Esophagus squamous epithelium (tissue), 5 donors: ENCODE data around the gene ATP11B. TPM values are rescaled to one million over a fixed set of nuclear protein-coding genes. Genes with fewer than 3 reads are reported as not detected.

Experiments used
- DNase-seq: peaks from one replicate; lab custom pipeline; 2025; lab: John Stamatoyannopoulos, UW
- H3K27ac ChIP-seq, 4 donors: fragments of 200-600 bp; sonication (generic); one replicate each; pipeline ENCODE4 v1.5.1; 2016 to 2019; ENCODE audit warnings: mild to moderate bottlenecking in 1 of 4
- H3K27me3 ChIP-seq, 4 donors: fragments of 200-600 bp; sonication (generic); 1 replicate in 3 of 4; 2 replicates in 1 of 4; pipeline versions ENCODE4 v1.5.1 to v1.6.0; 2017 to 2021; ENCODE audit warnings: antibody characterized with exemption in 1 of 4
- H3K36me3 ChIP-seq, 3 donors: fragments of 200-600 bp; sonication (generic); one replicate each; pipeline ENCODE4 v1.5.1; 2016 to 2019
- H3K4me1 ChIP-seq, 3 donors: fragments of 200-600 bp; sonication (generic); one replicate each; pipeline ENCODE4 v1.5.1; 2017 to 2019
- H3K4me3 ChIP-seq, 4 donors: fragments of 200-600 bp; sonication (generic); 1 replicate in 3 of 4; 2 replicates in 1 of 4; pipeline ENCODE4 v1.5.1; 2016 to 2019; ENCODE audit warnings: mild to moderate bottlenecking in 2 of 4, moderate library complexity in 1 of 4
- H3K9me3 ChIP-seq, 3 donors: fragments of 200-600 bp; sonication (generic); one replicate each; pipeline ENCODE4 v1.5.1; 2016 to 2019
- POLR2A ChIP-seq, 4 donors: fragments of 450-650 bp; IDR thresholded peaks; one replicate each; pipeline ENCODE4 v1.6.1; 2017; ENCODE audit warnings: antibody characterized with exemption in 4 of 4, mild to moderate bottlenecking in 4 of 4, moderate library complexity in 3 of 4
- WGBS, 2 donors: methylation state at CpG; one replicate each; pipeline ENCODE4 v1.1.5; 2018; 5-methylcytosine and 5-hydroxymethylcytosine counted together
- intact Hi-C: fragments of 100-400 bp; cut with DNase I; formaldehyde crosslinking; loops from one replicate; pipeline ENCODE4 v1.15.0; 2022
- total RNA-seq, 4 donors: library from RNA; depleted of rRNA; stranded (reverse); fragments of >200 nt; gene quantifications; one replicate each; pipeline ENCODE4 v1.1.0, GENCODE V29; 2016
- TF ChIP-seq, protein P1 (sequence below), 6 experiments: fragments of 450-650 bp in 4 of 6; fragments of 200-600 bp in 2 of 6; sonication (generic) in 2 of 6; IDR thresholded peaks; one replicate each; pipeline ENCODE4 v1.5.1; 2016 to 2019; ENCODE audit warnings: antibody characterized with exemption in 6 of 6, mild to moderate bottlenecking in 4 of 6, moderate library complexity in 4 of 6
- donor health status: DM: yes; HTN: yes; CAD: no.

ATP11B gene
- total RNA-seq, 4 donors from 2014 or later, result 73.3 to 202 (median 132) TPM

DNA sequence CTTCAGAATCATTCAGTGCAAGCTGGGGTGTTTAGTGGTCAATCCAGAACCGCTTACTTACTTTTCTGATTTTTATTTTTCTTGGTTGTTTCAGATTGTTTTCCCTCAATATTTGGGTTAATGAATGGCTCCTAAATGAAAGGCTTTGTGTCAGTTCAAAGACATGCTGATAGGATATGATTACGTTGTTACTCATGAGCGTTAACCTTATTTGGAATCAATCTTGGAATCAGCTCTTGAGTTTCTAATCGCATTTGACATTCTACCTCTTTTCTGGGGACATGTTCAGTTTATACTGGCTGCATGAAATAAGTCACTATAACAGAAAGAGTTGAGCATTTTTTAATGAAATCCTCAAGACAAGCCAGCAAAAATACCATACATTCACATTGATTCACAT, 50.2 kb downstream of the ATP11B start:
- 76 to 82% methylated on average over 4 of the region's 4 CpGs for WGBS, 2 donors
- H3K27me3 ChIP-seq, result no peaks in the 10 kb centered on the region
- peaks cover 0 to 95% (median 4%) of the 10 kb centered on the region in 3 donors for H3K36me3 ChIP-seq
- no peaks in the 10 kb centered on the region for H3K4me1 ChIP-seq
- intact Hi-C loops, result no loop called here
- H3K27ac ChIP-seq, result no peak overlapping the region
- no peaks in the 10 kb centered on the region for H3K9me3 ChIP-seq
- TF ChIP-seq, protein P1, sequence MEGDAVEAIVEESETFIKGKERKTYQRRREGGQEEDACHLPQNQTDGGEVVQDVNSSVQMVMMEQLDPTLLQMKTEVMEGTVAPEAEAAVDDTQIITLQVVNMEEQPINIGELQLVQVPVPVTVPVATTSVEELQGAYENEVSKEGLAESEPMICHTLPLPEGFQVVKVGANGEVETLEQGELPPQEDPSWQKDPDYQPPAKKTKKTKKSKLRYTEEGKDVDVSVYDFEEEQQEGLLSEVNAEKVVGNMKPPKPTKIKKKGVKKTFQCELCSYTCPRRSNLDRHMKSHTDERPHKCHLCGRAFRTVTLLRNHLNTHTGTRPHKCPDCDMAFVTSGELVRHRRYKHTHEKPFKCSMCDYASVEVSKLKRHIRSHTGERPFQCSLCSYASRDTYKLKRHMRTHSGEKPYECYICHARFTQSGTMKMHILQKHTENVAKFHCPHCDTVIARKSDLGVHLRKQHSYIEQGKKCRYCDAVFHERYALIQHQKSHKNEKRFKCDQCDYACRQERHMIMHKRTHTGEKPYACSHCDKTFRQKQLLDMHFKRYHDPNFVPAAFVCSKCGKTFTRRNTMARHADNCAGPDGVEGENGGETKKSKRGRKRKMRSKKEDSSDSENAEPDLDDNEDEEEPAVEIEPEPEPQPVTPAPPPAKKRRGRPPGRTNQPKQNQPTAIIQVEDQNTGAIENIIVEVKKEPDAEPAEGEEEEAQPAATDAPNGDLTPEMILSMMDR (IDR thresholded peaks at IDR 0.05), result no peak
- TF ChIP-seq POLR2A (IDR thresholded peaks at IDR 0.05), result no peak
- H3K4me3 ChIP-seq, result no peak overlapping the region
- DNase-seq, result no peak

GRCh38 chr3:182848906-182849305, 55.6 kb downstream of the ATP11B start:
- Histone ChIP-seq H3K4me3 (no peak overlapping the region), H3K9me3 (no peaks in the 10 kb centered on the region), H3K36me3 (peaks cover 4 to 95% (median 12%) of the 10 kb centered on the region in 3 donors), H3K4me1 (no peaks in the 10 kb centered on the region), H3K27me3 (no peaks in the 10 kb centered on the region), H3K27ac (no peak overlapping the region)
- DNase-seq, result no peak
- TF ChIP-seq, protein P1 (IDR thresholded peaks at IDR 0.05), result no peak
- no peak for TF ChIP-seq POLR2A (IDR thresholded peaks at IDR 0.05)
- intact Hi-C loops, result no loop called here

GRCh38 chr3:182855076-182855475, 61.8 kb downstream of the ATP11B start:
- Histone ChIP-seq H3K27me3 (no peaks in the 10 kb centered on the region), H3K9me3 (no peaks in the 10 kb centered on the region), H3K4me3 (no peak overlapping the region), H3K4me1 (no peaks in the 10 kb centered on the region), H3K27ac (no peak overlapping the region), H3K36me3 (peaks cover 0 to 96% (median 6%) of the 10 kb centered on the region in 3 donors)
- no peak for DNase-seq
- no peak for TF ChIP-seq POLR2A (IDR thresholded peaks at IDR 0.05)
- TF ChIP-seq, protein P1 (IDR thresholded peaks at IDR 0.05), result no peak
- intact Hi-C loops, result no loop called here

DNA sequence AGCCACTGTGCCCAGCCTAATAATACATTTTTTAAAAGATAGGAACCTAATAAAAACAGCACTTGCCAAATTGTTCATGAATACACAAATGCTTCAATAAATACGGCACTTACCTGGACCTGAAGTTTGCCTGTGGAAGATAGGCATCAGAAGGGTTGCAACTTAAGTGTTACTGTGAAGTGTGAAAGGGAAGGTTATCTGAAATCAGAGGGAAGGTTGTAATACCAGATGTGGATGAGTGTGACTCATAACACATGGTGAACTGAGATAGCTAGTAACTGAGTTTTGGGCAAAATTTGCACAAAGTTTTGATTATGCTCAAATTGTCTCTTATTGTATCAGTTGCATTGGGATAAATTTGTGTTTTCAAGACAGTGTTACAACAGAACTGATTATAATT, 68.0 kb downstream of the ATP11B start:
- Histone ChIP-seq H3K27ac (no peak overlapping the region), H3K27me3 (no peaks in the 10 kb centered on the region), H3K4me3 (no peak overlapping the region), H3K4me1 (no peaks in the 10 kb centered on the region), H3K9me3 (no peaks in the 10 kb centered on the region), H3K36me3 (peaks cover 0 to 94% (median 3%) of the 10 kb centered on the region in 3 donors)
- intact Hi-C loops, result no loop called here
- DNase-seq, result no peak
- 93 to 94% methylated on average over 1 of the region's 1 CpG for WGBS, 2 donors
- TF ChIP-seq, protein P1 (IDR thresholded peaks at IDR 0.05), result no peak
- no peak for TF ChIP-seq POLR2A (IDR thresholded peaks at IDR 0.05)

DNA sequence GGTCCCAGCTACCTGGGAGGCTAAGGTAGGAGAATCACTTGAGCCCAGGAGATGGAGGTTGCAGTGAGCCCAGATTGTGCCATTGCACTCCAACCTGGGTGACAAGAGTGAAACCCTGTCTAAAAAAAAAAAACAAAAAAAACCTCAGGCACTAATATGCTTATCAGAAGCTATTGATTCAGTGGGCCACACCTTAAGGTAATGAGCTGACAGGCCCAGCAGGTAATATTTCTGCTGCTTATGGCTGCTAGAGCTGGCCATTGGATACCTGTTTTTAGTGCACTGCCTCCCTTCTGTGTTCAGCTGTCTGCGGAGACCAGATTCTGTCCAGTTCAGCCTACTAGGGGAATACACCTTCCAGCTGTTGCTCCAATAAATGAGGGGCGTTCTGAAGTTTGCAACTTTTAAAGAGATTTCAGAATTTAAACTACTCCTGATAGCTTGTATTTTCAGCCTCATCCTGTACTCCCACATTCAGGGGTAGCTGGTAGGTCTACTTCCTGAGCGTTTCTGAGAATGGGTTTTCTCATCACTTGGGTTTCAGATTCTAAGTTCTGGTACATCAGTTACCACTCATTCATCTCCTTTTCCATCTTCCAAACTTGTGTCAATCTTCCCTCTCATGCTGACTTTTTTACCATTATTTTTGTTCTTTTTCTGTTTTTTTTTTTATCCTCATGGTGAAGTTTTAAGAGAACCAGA, 69.0 kb downstream of the ATP11B start:
- H3K4me1 ChIP-seq, result no peaks in the 10 kb centered on the region
- TF ChIP-seq, protein P1 (IDR thresholded peaks at IDR 0.05), result no peak
- no peak for TF ChIP-seq POLR2A (IDR thresholded peaks at IDR 0.05)
- H3K36me3 ChIP-seq, result peaks cover 0 to 94% (median 3%) of the 10 kb centered on the region in 3 donors
- H3K27ac ChIP-seq, result no peak overlapping the region
- no peak for DNase-seq
- WGBS, 2 donors, result 88 to 93% methylated on average over 3 of the region's 3 CpGs
- H3K27me3 ChIP-seq, result no peaks in the 10 kb centered on the region
- no peak overlapping the region for H3K4me3 ChIP-seq
- H3K9me3 ChIP-seq, result no peaks in the 10 kb centered on the region
- intact Hi-C loops, result no loop called here
